ENCODE results near the gene MMP28.

The MMP28 gene

GRCh38 chr17:35740216-35740615 is 55.2 kb downstream of the MMP28 start:
- no peak overlapping the region for H2AFZ ChIP-seq (ENCODE audit: low read depth, low read length, severe bottlenecking)
- TF ChIP-seq CTCF (IDR thresholded peaks at IDR 0.05; ENCODE audit: insufficient read depth, low read length, poor library complexity, severe bottlenecking) (no peak), EZH2phosphoT487 (conservative IDR thresholded peaks at IDR 0.05; ENCODE audit: low read length) (no peak)
- H3K27ac ChIP-seq (ENCODE audit: low read depth, low read length), result no peak overlapping the region
- no peaks in the 10 kb centered on the region for H3K9me2 ChIP-seq (replicated peaks; ENCODE audit: insufficient read depth, low read length)
- H3K4me3 ChIP-seq (ENCODE audit: insufficient read depth, low read length, poor library complexity, severe bottlenecking), result no peak overlapping the region
- H3K79me2 ChIP-seq (ENCODE audit: insufficient read depth, low read length), result no peaks in the 10 kb centered on the region
- no peaks in the 10 kb centered on the region for H4K20me1 ChIP-seq (ENCODE audit: low read depth, low read length)
- H3K9ac ChIP-seq (ENCODE audit: low read length), result no peak overlapping the region
- H3K27me3 ChIP-seq (ENCODE audit: low read length), result no peaks in the 10 kb centered on the region
- no peak overlapping the region for H3K4me2 ChIP-seq (ENCODE audit: low read depth, low read length, poor library complexity, severe bottlenecking)
- no peaks in the 10 kb centered on the region for H3K9me3 ChIP-seq (ENCODE audit: insufficient read depth, low read length)
- H3K36me3 ChIP-seq (ENCODE audit: low read length), result no peaks in the 10 kb centered on the region
- no peaks in the 10 kb centered on the region for H3F3A ChIP-seq (ENCODE audit: insufficient read depth)

- no peak overlapping the region for H2AFZ ChIP-seq (ENCODE audit: low read depth, low read length, severe bottlenecking)
- no peak overlapping the region for H3K27ac ChIP-seq (ENCODE audit: low read depth, low read length)
- no peaks in the 10 kb centered on the region for H3K36me3 ChIP-seq (ENCODE audit: low read length)
- H3K79me2 ChIP-seq (ENCODE audit: insufficient read depth, low read length), result no peaks in the 10 kb centered on the region
- H3K9ac ChIP-seq (ENCODE audit: low read length), result no peak overlapping the region
- TF ChIP-seq CTCF (IDR thresholded peaks at IDR 0.05; ENCODE audit: insufficient read depth, low read length, poor library complexity, severe bottlenecking) (no peak), EZH2phosphoT487 (conservative IDR thresholded peaks at IDR 0.05; ENCODE audit: low read length) (no peak)
- no peaks in the 10 kb centered on the region for H3K27me3 ChIP-seq (ENCODE audit: low read length)
- H3K4me2 ChIP-seq (ENCODE audit: low read depth, low read length, poor library complexity, severe bottlenecking), result no peak overlapping the region
- H3K9me2 ChIP-seq (replicated peaks; ENCODE audit: insufficient read depth, low read length), result no peaks in the 10 kb centered on the region
- no peak overlapping the region for H3K4me3 ChIP-seq (ENCODE audit: insufficient read depth, low read length, poor library complexity, severe bottlenecking)
- H4K20me1 ChIP-seq (ENCODE audit: low read depth, low read length), result no peaks in the 10 kb centered on the region
- H3K9me3 ChIP-seq (ENCODE audit: insufficient read depth, low read length), result no peaks in the 10 kb centered on the region
- no peaks in the 10 kb centered on the region for H3F3A ChIP-seq (ENCODE audit: insufficient read depth)
Measured at GRCh38 chr17:35738519-35739133, 56.8 kb downstream of the MMP28 start.

- Histone ChIP-seq H3K36me3 (ENCODE audit: low read length) (no peaks in the 10 kb centered on the region), H4K20me1 (ENCODE audit: low read depth, low read length) (no peaks in the 10 kb centered on the region), H3K27me3 (ENCODE audit: low read length) (no peaks in the 10 kb centered on the region), H3K9ac (ENCODE audit: low read length) (no peak overlapping the region), H3K27ac (ENCODE audit: low read depth, low read length) (no peak overlapping the region), H3K4me2 (ENCODE audit: low read depth, low read length, poor library complexity, severe bottlenecking) (no peak overlapping the region), H3K9me2 (replicated peaks; ENCODE audit: insufficient read depth, low read length) (no peaks in the 10 kb centered on the region), H3K4me3 (ENCODE audit: insufficient read depth, low read length, poor library complexity, severe bottlenecking) (no peak overlapping the region), H3K79me2 (ENCODE audit: insufficient read depth, low read length) (no peaks in the 10 kb centered on the region), H3K9me3 (ENCODE audit: insufficient read depth, low read length) (no peaks in the 10 kb centered on the region), H2AFZ (ENCODE audit: low read depth, low read length, severe bottlenecking) (no peak overlapping the region), H3F3A (ENCODE audit: insufficient read depth) (no peaks in the 10 kb centered on the region)
- TF ChIP-seq CTCF (IDR thresholded peaks at IDR 0.05; ENCODE audit: insufficient read depth, low read length, poor library complexity, severe bottlenecking), result no peak
- TF ChIP-seq EZH2phosphoT487 (conservative IDR thresholded peaks at IDR 0.05; ENCODE audit: low read length), result no peak
Measured at GRCh38 chr17:35736236-35736635, 59.2 kb downstream of the MMP28 start.
